GM19328 (cell line): Measurements from ENCODE around the gene CPXM2.
"Not testable (repeated sequence)": the region's sequence is repeated elsewhere in the genome, so short reads cannot be mapped to it uniquely, and the experiment has no call there.

ENCODE experiments used
- ATAC-seq: cut with Tn5 transposase; IDR thresholded peaks from one replicate; pipeline ENCODE4 v1.9.1; 2021; ENCODE audit warnings: mild to moderate bottlenecking, moderate library complexity; ENCODE audit not compliant: unreplicated experiment

CPXM2 gene

DNA sequence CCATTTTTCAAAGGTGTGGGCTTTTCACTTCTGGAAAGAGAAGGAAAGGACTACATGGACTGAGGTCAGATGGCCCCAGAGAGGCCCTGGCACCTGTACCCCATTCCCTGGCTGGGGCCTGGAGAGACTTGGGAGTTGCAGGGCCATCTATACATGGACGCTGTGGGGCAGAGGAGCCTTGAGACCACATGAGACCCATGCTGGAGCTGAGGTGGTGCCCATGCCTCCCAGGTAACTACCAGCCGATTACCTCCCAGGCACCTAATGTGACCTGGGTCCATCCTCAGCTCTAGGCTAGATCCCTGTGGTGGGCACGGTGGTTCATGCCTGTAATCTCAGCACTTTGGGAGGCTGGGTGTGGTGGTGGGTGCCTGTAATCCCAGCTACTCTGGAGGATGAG, 144.2 kb downstream of the CPXM2 start:
- ATAC-seq = no peak

DNA sequence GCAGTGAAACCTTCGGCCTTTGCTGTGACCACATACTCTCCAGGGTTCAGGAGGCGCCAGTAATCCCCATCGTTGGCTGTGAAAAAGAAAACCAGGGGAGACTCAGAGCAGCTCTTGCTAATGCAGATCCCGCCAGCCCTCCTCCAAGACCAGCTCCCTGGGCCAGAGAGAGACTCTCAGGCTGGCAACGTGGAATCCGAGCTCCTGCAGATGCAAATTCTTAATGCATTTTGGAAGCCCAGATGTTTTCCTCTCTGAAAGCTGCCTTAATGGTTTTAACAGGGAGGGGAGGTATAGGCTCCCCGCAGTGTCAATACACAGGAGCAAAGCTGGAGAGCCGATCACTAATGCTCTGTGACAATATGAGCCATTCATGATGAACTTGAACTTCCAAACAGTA, 144.7 kb downstream of the CPXM2 start:
- ATAC-seq = no peak

GRCh38 chr10:123746520-123746919, 145.1 kb downstream of the CPXM2 start:
- no peak for ATAC-seq

GRCh38 chr10:123746061-123746460, 145.5 kb downstream of the CPXM2 start:
- no peak for ATAC-seq

GRCh38 chr10:123744224-123744536, 147.4 kb downstream of the CPXM2 start:
- ATAC-seq = no peak

- ATAC-seq = no peak
Observed at GRCh38 chr10:123743441-123744223, 148.0 kb downstream of the CPXM2 start.

DNA sequence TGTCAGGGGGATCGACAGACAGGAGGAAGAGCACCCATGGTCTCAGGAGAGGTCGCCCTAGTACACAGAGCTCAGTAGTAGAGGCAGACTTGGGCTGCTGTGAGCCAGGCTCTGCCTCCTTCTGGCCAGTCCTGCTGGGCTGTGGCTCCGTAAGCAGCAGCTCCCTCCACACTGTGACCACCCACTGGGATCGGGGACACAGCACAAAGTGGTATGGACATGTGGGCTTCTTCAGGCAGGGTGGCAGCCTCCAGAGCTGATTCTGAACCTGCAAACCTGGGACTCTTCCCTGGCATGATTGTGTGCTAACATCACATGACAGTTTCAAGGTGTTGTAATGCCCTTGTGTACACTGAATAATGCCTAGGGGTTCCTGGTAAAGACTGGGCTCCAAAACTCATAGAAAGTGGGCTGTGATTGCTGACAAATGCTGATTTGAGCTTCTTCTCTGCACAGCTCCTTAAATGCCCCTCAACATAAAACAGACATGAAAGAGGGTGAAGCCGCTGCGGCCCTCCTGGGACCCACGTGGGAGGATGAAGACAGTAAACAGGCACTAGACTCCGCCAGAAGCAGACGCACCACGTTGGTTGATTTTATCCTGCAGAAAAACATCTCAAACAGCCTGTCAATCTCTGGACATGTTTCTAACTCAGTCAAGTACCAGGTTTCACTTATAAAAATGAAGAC, 148.7 kb downstream of the CPXM2 start:
- no peak for ATAC-seq

- ATAC-seq = no peak
Observed at GRCh38 chr10:123741711-123742110, 149.9 kb downstream of the CPXM2 start.

DNA sequence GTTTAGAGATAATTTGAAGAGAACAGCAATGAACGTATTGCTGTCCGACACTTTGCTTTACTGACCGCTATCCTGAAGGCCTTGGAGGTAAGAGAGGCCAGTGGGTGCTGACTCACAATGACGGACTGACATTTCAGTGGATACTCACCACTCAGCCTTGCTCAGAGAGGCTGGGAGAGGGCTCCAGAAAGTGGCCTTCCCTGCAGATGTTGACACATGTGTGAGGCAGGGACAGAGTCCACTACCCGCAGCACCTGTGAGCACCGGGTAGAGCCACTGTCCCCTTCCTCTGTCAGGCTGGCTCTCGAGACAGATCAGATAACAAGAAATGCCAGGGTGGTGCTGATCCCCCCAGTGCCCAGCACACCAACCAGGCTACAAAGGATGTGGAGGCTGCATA, 150.5 kb downstream of the CPXM2 start:
- no peak for ATAC-seq

DNA sequence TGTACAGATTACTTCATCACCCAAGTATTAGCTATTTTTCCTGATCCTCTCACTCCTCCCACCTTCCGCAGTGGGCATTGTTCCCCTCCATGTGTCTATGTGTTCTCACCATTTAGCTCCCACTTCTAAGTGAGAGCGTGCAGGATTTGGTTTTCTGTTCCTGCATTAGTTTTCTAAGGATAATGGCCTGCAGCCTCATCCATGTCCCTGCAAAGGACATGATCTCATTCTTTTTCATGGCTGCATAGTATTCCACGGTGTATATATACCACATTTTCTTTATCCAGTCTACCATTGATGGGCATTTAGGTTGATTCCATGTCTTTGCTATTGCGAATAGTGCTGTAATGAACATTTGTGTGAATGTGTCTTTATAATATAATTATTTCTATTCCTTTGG, 154.7 kb downstream of the CPXM2 start:
- not testable (repeated sequence) for ATAC-seq

GRCh38 chr10:123729523-123729922, 162.1 kb downstream of the CPXM2 start:
- ATAC-seq = no peak

GRCh38 chr10:123726836-123727235, 164.8 kb downstream of the CPXM2 start:
- ATAC-seq = no peak

GRCh38 chr10:123726381-123726780, 165.2 kb downstream of the CPXM2 start:
- no peak for ATAC-seq

- no peak for ATAC-seq
Observed at GRCh38 chr10:123724747-123725146, 166.9 kb downstream of the CPXM2 start.

DNA sequence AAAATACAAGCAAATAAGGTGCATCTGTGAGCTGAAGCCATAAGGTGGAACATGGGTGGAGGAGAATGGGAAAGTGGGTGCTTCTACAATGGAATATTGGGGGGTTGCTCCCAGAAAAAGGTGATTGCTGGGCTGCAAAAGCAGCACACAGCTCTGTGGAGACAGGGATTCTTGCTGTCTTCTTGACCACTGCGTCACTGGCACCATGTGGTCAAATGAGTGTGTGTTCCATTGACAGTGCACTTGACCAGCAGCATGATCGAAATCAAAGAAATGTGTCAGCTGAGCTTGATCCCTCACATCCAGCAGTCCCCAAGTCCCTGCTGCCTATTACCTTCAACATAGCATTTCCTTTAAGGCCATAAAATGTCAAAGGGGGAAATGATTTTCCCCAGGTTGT, 169.3 kb downstream of the CPXM2 start:
- no peak for ATAC-seq

- ATAC-seq = no peak
Observed at GRCh38 chr10:123721441-123722049, 170.1 kb downstream of the CPXM2 start.

DNA sequence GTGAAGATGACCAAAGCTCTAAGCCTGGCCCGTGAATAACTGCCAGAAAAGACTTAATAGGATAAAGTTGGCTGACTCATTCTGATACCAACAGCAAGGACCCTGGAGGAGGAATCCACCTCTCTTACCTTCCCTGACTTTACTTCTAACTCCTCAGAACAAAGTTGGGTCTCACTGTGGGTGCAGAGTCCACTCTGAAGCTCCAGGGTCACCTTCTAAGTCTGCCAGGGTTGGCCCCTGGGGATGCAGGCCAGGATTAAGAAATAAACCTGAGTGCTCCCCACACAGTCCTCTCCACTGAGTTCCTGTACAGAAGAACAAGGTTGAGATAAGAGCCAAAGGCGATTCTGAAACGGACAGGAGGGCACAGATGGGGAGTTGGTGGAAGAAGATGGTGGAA, 171.1 kb downstream of the CPXM2 start:
- no peak for ATAC-seq

- ATAC-seq = no peak
Observed at GRCh38 chr10:123718544-123719060, 173.0 kb downstream of the CPXM2 start.

DNA sequence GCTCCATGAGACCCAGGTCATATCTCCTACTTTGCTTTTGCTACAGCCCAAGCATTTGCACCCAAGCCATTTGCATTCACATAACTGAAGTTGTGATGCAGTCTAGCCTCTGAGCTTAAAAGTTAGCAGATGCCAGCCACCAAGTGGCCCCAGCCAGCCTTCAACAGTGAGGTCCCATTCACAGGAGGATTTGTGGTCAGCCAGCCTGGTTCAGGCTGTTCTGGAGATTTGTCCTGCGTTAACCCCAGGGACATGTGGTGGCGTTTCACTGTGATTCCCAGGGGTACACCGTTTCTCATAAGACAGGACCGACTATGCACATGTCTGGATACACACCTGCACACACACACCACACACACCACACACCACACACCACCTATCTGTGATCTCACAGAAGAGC, 174.3 kb downstream of the CPXM2 start:
- ATAC-seq = no peak

DNA sequence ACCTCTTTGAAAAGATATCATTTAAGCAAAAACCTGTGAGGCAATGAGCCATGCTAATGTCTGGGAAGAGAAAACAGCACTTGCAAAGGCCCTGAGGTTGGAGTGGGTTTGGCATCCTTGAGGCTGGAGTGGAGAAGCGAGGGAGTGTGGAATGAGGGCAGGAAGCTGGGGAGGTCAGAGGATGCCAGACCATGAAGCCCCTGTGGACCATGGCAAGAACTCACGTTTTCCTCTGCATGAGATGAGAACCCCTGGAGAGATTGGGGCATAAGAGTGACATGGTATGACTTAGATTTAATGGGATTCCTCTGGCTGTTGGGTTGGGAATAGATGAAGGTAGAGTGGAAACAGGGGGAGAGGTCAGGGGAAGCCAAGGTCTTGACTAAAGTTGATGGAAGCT, 176.1 kb downstream of the CPXM2 start:
- ATAC-seq = no peak

- no peak for ATAC-seq
Observed at GRCh38 chr10:123706236-123706635, 185.4 kb downstream of the CPXM2 start.

GRCh38 chr10:123704812-123705211, 186.8 kb downstream of the CPXM2 start:
- ATAC-seq = no peak
